Testis (tissue), 3 donors: Measurements from ENCODE around the gene ELFN2. TPM values are rescaled to one million over a fixed set of nuclear protein-coding genes. Genes with fewer than 3 reads are reported as not detected.

ENCODE experiments used
- DNase-seq: peaks from one replicate; pipeline ENCODE4 v3.0.0-alpha.2; 2019
- H3K27ac ChIP-seq, 2 donors: fragments of 200-600 bp; sonication (generic); one replicate each; pipeline ENCODE4 v1.5.1; 2019
- H3K27me3 ChIP-seq: fragments of 200-600 bp; sonication (generic); one replicate; pipeline ENCODE4 v1.5.1; 2019
- H3K36me3 ChIP-seq: fragments of 200-600 bp; sonication (generic); one replicate; pipeline ENCODE4 v1.5.1; 2017; ENCODE audit warnings: low read depth; ENCODE audit errors: missing control alignments
- H3K4me1 ChIP-seq: fragments of 200-600 bp; sonication (generic); one replicate; pipeline ENCODE4 v1.5.1; 2019
- H3K4me3 ChIP-seq, 2 donors: fragments of 200-600 bp; sonication (generic); one replicate each; pipeline ENCODE4 v1.5.1; 2017 to 2019
- H3K9me3 ChIP-seq: fragments of 200-600 bp; sonication (generic); one replicate; pipeline ENCODE4 v1.5.1; 2017
- CTCF ChIP-seq, 3 experiments: fragments of 450-650 bp in 2 of 3; fragments of 200-600 bp in 1 of 3; sonication (generic) in 1 of 3; IDR thresholded peaks; one replicate each; pipeline ENCODE4 v1.5.1; 2016 to 2019; ENCODE audit warnings: antibody characterized with exemption in 3 of 3, mild to moderate bottlenecking in 2 of 3, moderate library complexity in 1 of 3
- POLR2A ChIP-seq: fragments of 450-650 bp; IDR thresholded peaks from one replicate; pipeline ENCODE4 v1.6.1; 2017; ENCODE audit warnings: antibody characterized with exemption, mild to moderate bottlenecking, moderate library complexity
- WGBS, 2 donors: methylation state at CpG; one replicate each; pipeline ENCODE4 v1.1.5; 2018; 5-methylcytosine and 5-hydroxymethylcytosine counted together
- intact Hi-C: fragments of 100-400 bp; cut with DNase I; formaldehyde crosslinking; loops from one replicate; pipeline ENCODE4 v1.15.1; 2023; ENCODE audit warnings: low total_unique reads
- polyA plus RNA-seq: library from polyadenylated mRNA; stranded (reverse); fragments of 350-450 nt; fragmentation: Illumina TruSeq; extraction: RNeasy Lipid Tissue Mini Kit (QIAGEN cat#74804); gene quantifications from one replicate; pipeline ENCODE4 v1.2.3, GENCODE V29; 2014; ENCODE audit warnings: low read depth, low replicate concordance; ENCODE audit not compliant: insufficient read depth
- total RNA-seq, 2 donors: library from RNA; depleted of rRNA; stranded (reverse); fragments of >200 nt; gene quantifications; one replicate each; pipeline ENCODE4 v1.2.3, GENCODE V29; 2016

ELFN2 gene
- total and polyA plus RNA-seq, 3 donors from 2014 or later, result 4.8 to 5.7 (median 5.3) TPM

GRCh38 chr22:37442135-37442534 is 14.9 kb upstream of the ELFN2 start:
- no peak overlapping the region for H3K27ac ChIP-seq
- 48 to 75% methylated on average over 8 of the region's 8 CpGs for WGBS, 2 donors
- intact Hi-C loops, result no loop called here

GRCh38 chr22:37440875-37441274 is 13.6 kb upstream of the ELFN2 start:
- Histone ChIP-seq H3K27ac (no peak overlapping the region), H3K4me1 (no peaks in the 10 kb centered on the region), H3K4me3 (no peak overlapping the region), H3K27me3 (no peaks in the 10 kb centered on the region), H3K36me3 (no peaks in the 10 kb centered on the region), H3K9me3 (no peaks in the 10 kb centered on the region)
- 86 to 93% methylated on average over 4 of the region's 4 CpGs for WGBS, 2 donors
- intact Hi-C loops, result no loop called here
- TF ChIP-seq CTCF (IDR thresholded peaks at IDR 0.05), result no peak
- no peak for TF ChIP-seq POLR2A
- no peak for DNase-seq

More at GRCh38 chr22:37442135-37442534, 14.9 kb upstream of the ELFN2 start:
- Histone ChIP-seq H3K36me3 (no peaks in the 10 kb centered on the region), H3K4me3 (no peak overlapping the region), H3K9me3 (no peaks in the 10 kb centered on the region), H3K4me1 (no peaks in the 10 kb centered on the region), H3K27me3 (no peaks in the 10 kb centered on the region)
- no peak for DNase-seq
- TF ChIP-seq CTCF (IDR thresholded peaks at IDR 0.05) (no peak), POLR2A (no peak)

GRCh38 chr22:37439347-37439746 is 12.1 kb upstream of the ELFN2 start:
- Histone ChIP-seq H3K27me3 (no peaks in the 10 kb centered on the region), H3K9me3 (no peaks in the 10 kb centered on the region), H3K4me3 (no peak overlapping the region), H3K36me3 (no peaks in the 10 kb centered on the region), H3K27ac (no peak overlapping the region), H3K4me1 (no peaks in the 10 kb centered on the region)
- DNase-seq, result no peak
- WGBS, 2 donors, result 78 to 91% methylated on average over 5 of the region's 5 CpGs
- TF ChIP-seq CTCF (IDR thresholded peaks at IDR 0.05), result no peak
- no peak for TF ChIP-seq POLR2A
- intact Hi-C loops, result no loop called here

- H3K27ac ChIP-seq, result no peak overlapping the region
- no peaks in the 10 kb centered on the region for H3K9me3 ChIP-seq
- TF ChIP-seq POLR2A (no peak), CTCF (IDR thresholded peaks at IDR 0.05) (no peak)
- WGBS, 2 donors, result 93 to 97% methylated on average over 5 of the region's 5 CpGs
- H3K4me3 ChIP-seq, result no peak overlapping the region
- H3K4me1 ChIP-seq, result no peaks in the 10 kb centered on the region
- intact Hi-C loops, result no loop called here
- H3K27me3 ChIP-seq, result no peaks in the 10 kb centered on the region
- H3K36me3 ChIP-seq, result no peaks in the 10 kb centered on the region
- no peak for DNase-seq
These were observed 8.8 kb upstream of the ELFN2 start for GRCh38 chr22:37435970-37436603.

DNA sequence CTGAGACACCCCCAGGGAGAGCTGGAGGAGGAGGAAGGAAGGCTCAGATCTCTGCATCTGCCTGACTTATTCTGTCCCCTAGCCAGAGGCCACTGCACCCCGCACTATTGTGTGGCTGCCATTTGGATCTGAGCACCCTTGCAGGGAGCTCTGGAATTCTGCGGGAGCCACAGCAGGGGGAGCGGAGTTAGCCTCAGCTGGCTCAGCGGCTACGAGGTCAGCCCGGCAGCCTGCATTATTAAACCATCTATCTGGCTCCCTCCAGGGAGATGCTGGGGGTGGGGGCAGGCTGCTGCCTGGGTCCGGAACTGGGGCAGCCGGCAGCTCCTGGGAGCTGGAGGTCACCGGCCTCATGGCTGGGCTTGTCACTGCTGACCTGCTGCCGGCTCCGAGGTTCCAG is 6.5 kb upstream of the ELFN2 start:
- intact Hi-C loops, result no loop called here
- H3K27me3 ChIP-seq, result no peaks in the 10 kb centered on the region
- no peak overlapping the region for H3K27ac ChIP-seq
- no peak for DNase-seq
- no peaks in the 10 kb centered on the region for H3K36me3 ChIP-seq
- no peaks in the 10 kb centered on the region for H3K9me3 ChIP-seq
- TF ChIP-seq POLR2A (no peak), CTCF (IDR thresholded peaks at IDR 0.05) (no peak)
- WGBS, 2 donors, result 40 to 43% methylated on average over 3 to 11 of the region's 11 CpGs
- no peaks in the 10 kb centered on the region for H3K4me1 ChIP-seq
- no peak overlapping the region for H3K4me3 ChIP-seq
